ENCODE results near the gene C1QA.

- TF ChIP-seq REPIN1 (tag by site-specific recombination; IDR thresholded peaks at IDR 0.05; ENCODE audit: low read depth) (no peak), ZNF274 (IDR thresholded peaks at IDR 0.05; ENCODE audit: low read length) (no peak), ZNF274 (tag by site-specific recombination; IDR thresholded peaks at IDR 0.05; ENCODE audit: borderline replicate concordance) (no peak), ZNF280C (tag by site-specific recombination; IDR thresholded peaks at IDR 0.05) (no peak), KLF16 (tag by site-specific recombination; IDR thresholded peaks at IDR 0.05) (no peak), CTCF (tag by site-specific recombination; IDR thresholded peaks at IDR 0.05) (no peak; the same call in 1 of the 2 replicates), ZBTB7A (tag by site-specific recombination; IDR thresholded peaks at IDR 0.05; ENCODE audit: low read depth) (no peak)
Measured at GRCh38 chr1:22673486-22674409, 37.3 kb downstream of the C1QA start.

Data from HEK293 (cell line).